GM04504 (cell line): ENCODE data around the gene SEPTIN5.

Experiments
- DNase-seq: peaks from one replicate; pipeline ENCODE4 v3.0.0-alpha.2; 2012; ENCODE audit warnings: low read depth

SEPTIN5 gene

DNA sequence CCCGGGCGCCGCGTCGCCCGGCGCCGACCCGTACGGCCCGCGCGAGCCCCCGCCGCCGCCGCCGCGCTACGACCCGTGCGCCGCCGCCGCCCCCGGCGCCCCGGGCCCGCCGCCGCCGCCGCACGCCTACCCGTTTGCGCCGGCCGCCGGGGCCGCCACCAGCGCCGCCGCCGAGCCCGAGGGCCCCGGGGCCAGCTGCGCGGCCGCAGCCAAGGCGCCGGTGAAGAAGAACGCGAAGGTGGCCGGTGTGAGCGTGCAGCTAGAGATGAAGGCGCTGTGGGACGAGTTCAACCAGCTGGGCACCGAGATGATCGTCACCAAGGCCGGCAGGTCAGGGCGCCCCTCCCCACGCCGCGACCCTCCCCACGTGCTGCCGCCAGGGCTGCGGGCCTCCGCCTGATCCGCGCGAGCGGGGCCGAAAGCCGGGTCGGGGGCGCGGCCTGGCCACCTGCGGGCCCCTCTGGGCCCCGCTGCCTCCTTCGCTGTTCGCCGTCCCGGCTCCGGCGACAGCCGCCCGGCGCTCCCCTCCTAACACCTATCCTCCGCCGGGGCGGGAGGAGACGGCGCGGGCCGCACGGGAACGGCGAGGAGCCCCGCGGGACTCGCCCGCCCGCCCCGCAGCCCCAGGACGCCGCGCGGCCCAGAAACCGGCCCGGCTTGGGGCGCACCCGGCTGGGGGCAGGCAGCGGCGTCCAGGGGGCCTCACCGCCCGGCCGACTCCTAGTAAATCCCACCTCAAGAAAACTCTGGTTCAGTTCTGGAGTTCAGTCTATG is 46.8 kb downstream of the SEPTIN5 start:
- DNase-seq, result no peak

- DNase-seq, result no peak
Measured at GRCh38 chr22:19761725-19762567, 47.6 kb downstream of the SEPTIN5 start.

- DNase-seq, result no peak
Measured at GRCh38 chr22:19762568-19763457, 48.5 kb downstream of the SEPTIN5 start.

DNA sequence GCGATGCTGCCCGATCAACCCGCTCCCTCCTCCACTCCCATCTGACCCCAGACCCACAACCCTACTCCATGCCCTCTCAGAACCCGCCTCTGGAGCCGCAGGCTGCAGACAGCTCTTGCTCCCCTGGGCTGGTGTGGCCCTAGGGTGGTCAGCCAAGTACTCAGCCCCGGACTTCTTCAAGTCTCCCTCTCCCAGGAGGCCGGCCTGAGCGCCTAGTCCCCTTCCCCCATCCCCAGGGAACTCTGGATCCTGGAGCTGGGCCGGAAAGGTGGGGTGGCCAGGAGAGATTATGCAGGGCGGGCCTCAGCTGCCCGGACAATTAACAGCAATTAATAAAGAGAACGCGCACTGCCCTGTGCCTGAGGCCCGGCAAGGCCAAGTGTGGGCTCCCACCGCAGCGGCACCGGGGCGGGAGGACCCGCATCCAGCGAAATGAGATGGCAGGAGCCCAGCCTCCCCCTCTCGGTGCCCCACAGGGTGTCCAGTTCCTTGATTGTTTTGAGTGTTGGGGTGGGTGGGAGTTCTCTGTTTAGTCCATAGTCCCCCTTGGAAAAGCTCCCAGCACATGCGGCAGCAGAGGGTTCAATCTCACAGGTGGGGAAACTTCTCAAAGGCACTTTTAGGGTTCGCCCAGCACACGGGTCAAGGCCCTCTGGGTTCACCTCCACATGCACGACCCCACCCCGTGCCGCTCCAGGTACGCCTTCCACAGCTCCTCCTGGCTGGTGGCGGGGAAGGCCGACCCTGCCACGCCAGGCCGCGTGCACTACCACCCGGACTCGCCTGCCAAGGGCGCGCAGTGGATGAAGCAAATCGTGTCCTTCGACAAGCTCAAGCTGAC is 49.4 kb downstream of the SEPTIN5 start:
- DNase-seq, result no peak

DNA sequence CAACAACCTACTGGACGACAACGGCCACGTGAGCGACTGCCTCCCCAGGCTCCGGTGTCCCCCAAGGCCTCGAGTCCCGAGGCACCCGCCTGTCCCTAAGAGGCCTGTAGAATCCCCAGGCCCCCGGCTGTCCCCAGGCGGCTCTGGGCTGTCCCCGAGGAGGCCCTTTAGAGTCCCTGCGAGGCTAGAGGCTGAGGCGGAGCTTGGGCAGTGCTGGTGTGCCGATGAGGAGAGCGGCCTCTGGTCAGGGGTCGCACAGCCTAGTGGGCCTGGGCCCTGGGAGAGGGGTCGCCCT is 49.9 kb downstream of the SEPTIN5 start:
- DNase-seq, result no peak

GRCh38 chr22:19764636-19765476 is 50.6 kb downstream of the SEPTIN5 start:
- DNase-seq, result no peak

GRCh38 chr22:19765477-19766239 is 51.4 kb downstream of the SEPTIN5 start:
- DNase-seq, result no peak

DNA sequence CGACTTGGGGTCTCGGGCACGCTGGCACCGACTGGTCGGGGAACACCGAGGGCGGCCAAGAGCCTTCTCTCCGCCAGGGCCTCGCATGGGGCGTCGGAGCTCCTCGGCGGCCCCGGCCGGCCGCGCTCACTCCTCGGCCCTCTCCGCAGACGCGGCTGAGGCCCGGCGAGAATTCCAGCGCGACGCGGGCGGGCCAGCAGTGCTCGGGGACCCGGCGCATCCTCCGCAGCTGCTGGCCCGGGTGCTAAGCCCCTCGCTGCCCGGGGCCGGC is 51.9 kb downstream of the SEPTIN5 start:
- no peak for DNase-seq

DNA sequence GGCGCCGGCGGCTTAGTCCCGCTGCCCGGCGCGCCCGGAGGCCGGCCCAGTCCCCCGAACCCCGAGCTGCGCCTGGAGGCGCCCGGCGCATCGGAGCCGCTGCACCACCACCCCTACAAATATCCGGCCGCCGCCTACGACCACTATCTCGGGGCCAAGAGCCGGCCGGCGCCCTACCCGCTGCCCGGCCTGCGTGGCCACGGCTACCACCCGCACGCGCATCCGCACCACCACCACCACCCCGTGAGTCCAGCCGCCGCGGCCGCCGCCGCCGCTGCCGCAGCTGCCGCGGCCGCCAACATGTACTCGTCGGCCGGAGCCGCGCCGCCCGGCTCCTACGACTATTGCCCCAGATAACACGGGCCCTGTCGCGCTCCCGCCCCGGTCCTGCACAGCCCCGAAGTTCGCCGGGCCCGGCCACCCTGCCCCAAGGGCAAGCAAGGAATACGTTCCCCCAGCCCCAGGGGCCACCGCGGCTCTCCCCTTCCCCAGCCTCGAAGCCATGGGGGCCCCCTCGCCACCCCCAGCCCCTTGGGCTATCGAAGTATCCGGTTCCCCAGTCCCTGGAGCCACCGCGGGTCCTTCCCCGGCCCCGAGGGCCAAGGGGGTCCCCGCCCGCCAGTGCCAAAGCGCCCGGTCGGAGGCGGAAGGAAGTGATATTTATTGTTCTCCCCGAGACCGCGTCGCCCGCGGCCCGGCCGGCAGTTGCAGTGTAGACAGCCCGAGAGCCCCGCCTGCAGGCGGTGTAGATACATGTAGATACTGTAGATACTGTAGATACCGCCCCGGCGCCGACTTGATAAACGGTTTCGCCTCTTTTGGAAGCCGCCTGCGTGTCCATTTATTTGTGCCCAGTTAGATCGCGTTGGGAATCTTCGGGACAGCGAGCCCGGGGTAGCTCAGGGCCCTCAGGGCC is 52.5 kb downstream of the SEPTIN5 start:
- no peak for DNase-seq

- no peak for DNase-seq
Measured at GRCh38 chr22:19767427-19768341, 53.4 kb downstream of the SEPTIN5 start.

DNA sequence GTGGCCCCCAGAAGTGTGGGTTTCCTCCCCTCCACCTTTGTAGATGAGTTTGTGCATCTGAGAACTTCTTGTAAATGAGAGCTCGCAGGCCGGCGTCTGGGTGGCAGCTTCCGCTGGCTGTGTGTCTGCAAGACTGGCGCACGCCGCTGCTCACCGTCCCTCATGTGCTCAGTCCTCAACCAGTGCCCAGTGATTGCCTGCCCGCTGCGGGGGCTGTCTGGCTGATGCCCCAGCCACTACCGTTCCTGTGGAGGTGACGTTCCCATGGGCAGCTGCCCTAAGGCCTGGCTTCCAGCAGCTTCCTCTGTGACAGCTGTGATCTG is 55.1 kb downstream of the SEPTIN5 start:
- no peak for DNase-seq

DNA sequence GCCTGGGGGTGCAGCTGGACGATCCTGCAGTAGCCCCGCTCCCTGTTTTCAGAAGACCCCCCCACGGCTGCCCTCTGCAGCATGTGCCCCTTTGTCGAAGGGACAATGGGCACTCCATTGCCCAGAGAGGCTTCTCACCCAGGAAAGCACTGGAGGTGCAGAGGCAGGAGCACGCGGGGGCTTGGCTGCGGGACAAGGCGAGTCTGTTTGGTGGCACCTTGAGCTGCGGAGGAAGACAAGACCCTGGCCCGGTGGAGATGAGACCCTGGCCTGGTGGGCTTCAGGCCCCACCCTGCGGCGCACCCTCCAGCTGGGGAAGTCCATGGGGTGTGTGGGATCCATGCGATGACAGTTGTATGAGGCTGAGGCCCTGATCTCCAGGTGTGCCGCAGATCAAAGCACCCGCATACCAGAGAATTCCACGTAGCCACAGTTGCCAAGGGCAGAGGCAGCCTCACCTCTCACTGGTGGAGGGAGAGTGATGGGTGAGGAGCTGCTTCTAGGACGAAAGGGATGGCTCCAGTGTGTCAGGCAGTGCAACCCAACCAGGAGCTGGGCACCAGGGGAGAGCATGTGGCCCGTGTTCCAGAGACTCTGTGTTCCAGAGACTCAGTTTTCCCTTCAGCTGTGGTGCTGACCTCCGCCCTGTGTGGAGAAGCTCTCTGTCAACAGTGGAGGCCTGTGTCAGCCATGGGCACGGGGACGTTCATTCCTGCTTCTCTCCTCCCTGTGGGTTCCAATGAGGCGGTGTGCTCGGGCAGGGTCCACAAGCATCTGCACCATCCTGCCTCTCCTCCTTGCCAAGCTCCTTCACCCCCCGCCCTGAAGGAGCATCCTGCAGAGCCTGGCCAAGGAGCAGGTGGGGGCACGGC is 56.3 kb downstream of the SEPTIN5 start:
- no peak for DNase-seq

GRCh38 chr22:19772422-19772672 is 58.0 kb downstream of the SEPTIN5 start:
- no peak for DNase-seq
